ENCODE data around the gene DGKQ. TPM values are rescaled to one million over a fixed set of nuclear protein-coding genes. Genes with fewer than 3 reads are reported as not detected.

DGKQ gene
- total and polyA plus RNA-seq, 2 experiments from 2014 or later = 4.0 to 22.4 TPM

- Mint-ChIP-seq H3K27ac (no peak overlapping the region), H3K36me3 (ENCODE audit: low read depth) (no peaks in the 10 kb centered on the region; the same call in 2 of the 3 replicates), H3K27me3 (ENCODE audit: insufficient read depth, low read depth, poor library complexity) (peaks cover 5% of the 10 kb centered on the region), H3K4me3 (no peak overlapping the region), H3K9me3 (no peaks in the 10 kb centered on the region), H3K4me1 (no peaks in the 10 kb centered on the region; the same call in 1 of the 3 replicates)
- Histone ChIP-seq H3K36me3 (ENCODE audit: insufficient read depth) (no peaks in the 10 kb centered on the region), H3F3A (replicated peaks; ENCODE audit: low read depth) (0 out of 2 replicates have a peak, but pooled peaks cover 3% of the 10 kb centered on the region), H4K20me1 (replicated peaks; ENCODE audit: insufficient read depth) (peaks cover 39% of the 10 kb centered on the region; the same call in 1 of the 2 replicates), H3K79me2 (replicated peaks; ENCODE audit: insufficient read depth) (peaks cover 84% of the 10 kb centered on the region), H3K27ac (ENCODE audit: low read depth) (no peak overlapping the region), H3K27me3 (ENCODE audit: insufficient read depth) (no peaks in the 10 kb centered on the region), H3K4me2 (no peak overlapping the region), H3K4me3 (no peak overlapping the region), H3K4me1 (ENCODE audit: insufficient read depth) (no peaks in the 10 kb centered on the region), H3K9me2 (ENCODE audit: insufficient read depth) (no peaks in the 10 kb centered on the region), H2AFZ (no peak overlapping the region)
- ATAC-seq (no peak), DNase-seq (ENCODE audit: low spot score) (no peak)
- TF ChIP-seq ZNF462 (CRISPR knock-in tag; IDR thresholded peaks at IDR 0.05) (no peak), REST (IDR thresholded peaks at IDR 0.05; ENCODE audit: unreplicated experiment) (no peak), EZH2phosphoT487 (IDR thresholded peaks at IDR 0.05; ENCODE audit: unreplicated experiment) (no peak), ZNF114 (CRISPR knock-in tag; IDR thresholded peaks at IDR 0.05) (no peak), JUNB (IDR thresholded peaks at IDR 0.05; ENCODE audit: unreplicated experiment) (no peak), ETS1 (IDR thresholded peaks at IDR 0.05) (no peak), ZNF331 (CRISPR knock-in tag; IDR thresholded peaks at IDR 0.05; ENCODE audit: low read depth) (no peak), CREB1 (CRISPR knock-in tag; IDR thresholded peaks at IDR 0.05; ENCODE audit: low read depth) (no peak), NANOG (IDR thresholded peaks at IDR 0.05; ENCODE audit: borderline replicate concordance) (no peak), CTCF (conservative IDR thresholded peaks at IDR 0.05; ENCODE audit: low read depth in 2 of 2) (no peak), EZH2 (IDR thresholded peaks at IDR 0.05; ENCODE audit: low read depth, unreplicated experiment) (no peak), STAT1 (IDR thresholded peaks at IDR 0.05; ENCODE audit: unreplicated experiment) (no peak), POLR2AphosphoS5 (IDR thresholded peaks at IDR 0.05; ENCODE audit: low read depth) (no peak)
Observed at GRCh38 chr4:917992-918391, 55.4 kb downstream of the DGKQ start.

All from GM23338 (cell line).